HG02852 (cell line): Measurements from ENCODE around the gene NPHS2.

Source experiments
- ATAC-seq: cut with Tn5 transposase; IDR thresholded peaks from one replicate; pipeline ENCODE4 v1.9.1; 2021; ENCODE audit warnings: mild to moderate bottlenecking, moderate library complexity; ENCODE audit not compliant: unreplicated experiment

NPHS2 gene

DNA sequence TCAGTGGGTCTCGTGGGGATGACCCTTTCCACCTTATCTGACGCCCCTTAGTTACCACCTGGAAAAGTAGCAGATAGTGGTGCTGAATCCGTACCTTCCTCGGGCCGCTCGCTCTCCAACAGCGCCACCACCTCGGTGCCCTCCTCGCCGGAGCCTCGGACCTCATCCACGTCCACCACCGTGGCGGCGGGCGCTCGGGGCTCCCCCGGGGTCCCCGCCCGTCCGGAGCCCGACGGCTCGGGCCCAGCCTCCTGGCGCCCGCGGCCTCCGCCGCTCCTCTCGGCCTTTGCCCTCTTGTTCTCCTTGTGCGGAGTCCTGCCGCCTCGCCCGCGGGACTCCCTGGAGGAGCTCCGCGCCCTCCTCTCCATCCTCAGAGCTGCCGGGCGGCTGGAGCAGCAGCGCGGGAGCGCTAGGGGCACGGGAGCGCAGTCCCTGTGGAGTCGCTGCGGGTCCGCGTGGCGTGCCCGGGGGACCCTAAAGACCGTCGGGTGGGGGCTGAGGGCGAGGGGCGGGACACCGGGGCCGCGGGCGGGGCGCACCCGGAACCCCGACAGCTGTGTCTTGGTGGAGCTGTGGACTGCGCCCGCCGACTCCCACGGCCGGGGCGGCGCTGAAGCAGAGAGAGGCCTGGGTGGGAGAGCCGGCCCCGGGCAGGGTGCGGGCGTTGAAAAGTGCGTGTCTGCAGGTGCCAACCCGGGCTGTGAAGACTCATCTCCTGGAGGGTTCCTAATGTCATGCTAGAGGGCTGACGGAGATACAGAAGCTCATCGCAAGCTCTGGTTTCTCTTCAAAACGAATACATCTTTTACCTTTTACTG is at the start of gene NPHS2:
TSS of gene NPHS2 (minus strand) at position 452 of the 818 bp plus-strand sequence. CDS start at position 368, 84 bp downstream.
- no peak for ATAC-seq

DNA sequence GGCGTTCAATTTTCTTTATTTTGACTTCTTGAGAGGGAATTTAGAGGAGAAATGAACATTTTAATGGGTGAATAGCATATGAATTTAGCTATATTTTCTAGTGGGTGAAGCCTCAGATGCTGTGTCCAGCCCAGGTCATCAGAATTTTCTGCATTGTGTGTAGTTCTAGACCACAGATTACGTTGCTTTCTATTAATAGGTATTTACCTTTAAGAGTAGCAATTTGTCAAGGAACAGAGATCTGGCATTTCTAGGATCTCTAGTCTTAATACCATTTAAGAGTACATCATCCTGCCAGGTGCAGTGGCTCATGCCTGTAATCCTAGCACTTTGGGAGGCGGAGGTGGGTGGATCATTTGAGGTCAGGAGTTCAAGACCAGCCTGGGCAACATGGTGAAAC is 36.6 kb upstream of the NPHS2 start:
- no peak for ATAC-seq

DNA sequence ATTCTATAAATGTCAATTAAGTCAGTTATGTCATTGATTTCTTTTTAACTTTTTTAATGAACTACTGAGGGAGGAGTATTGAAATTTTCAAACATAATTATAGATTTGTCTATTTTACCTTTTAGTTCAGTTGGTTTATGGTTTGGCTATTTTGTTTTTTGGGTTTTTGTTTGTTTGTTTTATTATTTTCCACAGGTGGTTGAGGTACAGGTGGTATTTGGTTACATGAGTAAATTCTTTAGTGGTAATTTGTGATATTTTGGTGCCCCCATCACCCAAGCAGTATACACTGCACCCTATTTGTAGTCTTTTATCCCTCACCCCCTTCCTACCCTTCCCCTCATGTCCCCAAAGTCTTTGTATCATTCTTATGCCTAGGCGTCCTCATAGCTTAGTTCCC is 25.3 kb upstream of the NPHS2 start:
- ATAC-seq: no peak

DNA sequence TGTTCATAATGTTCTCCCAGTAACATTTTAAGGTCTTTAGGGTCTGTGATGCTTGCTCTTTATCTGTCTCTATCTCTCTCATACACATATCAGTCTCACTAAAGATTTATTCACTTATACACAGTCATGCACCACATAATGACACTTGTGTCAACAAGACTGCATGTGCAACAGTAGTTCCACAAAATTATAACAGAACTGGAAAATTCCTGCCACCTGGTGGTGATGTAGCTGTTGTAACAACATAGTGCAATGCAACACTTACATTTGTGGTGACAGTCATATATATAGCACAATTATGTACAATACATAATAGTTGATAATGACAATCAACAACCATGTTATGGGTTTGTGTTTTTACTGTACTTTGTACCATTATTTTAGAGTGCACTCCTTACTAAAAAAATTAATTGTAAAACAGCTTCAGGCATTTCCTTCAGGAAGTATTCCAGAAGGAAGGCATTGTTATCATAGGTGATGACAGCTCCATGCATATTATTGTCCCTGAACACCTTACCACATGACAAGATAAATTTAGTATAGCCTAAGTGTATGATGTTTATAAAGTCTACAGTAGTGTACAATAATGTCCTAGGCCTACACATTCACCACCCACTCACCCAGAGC is 24.0 kb upstream of the NPHS2 start:
- ATAC-seq: no peak

DNA sequence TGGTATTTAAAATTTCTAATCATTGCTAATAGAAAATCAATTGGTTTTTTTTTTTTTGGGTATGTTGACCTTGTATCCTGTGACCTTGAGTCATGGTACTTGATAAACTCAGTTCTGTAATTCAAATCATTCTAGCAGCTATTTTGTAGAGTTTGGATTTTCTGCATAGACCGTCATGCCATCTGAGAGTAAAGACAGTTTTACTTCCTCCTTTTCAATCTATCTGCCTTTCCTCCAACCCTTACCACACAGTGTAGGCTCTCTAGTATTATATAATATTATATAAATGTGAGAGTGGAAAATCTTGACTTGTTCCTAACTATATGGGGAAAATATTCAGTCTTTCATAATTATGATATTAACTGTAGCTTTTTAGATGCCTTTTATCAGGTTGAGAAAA is 22.9 kb upstream of the NPHS2 start:
- ATAC-seq: no peak

DNA sequence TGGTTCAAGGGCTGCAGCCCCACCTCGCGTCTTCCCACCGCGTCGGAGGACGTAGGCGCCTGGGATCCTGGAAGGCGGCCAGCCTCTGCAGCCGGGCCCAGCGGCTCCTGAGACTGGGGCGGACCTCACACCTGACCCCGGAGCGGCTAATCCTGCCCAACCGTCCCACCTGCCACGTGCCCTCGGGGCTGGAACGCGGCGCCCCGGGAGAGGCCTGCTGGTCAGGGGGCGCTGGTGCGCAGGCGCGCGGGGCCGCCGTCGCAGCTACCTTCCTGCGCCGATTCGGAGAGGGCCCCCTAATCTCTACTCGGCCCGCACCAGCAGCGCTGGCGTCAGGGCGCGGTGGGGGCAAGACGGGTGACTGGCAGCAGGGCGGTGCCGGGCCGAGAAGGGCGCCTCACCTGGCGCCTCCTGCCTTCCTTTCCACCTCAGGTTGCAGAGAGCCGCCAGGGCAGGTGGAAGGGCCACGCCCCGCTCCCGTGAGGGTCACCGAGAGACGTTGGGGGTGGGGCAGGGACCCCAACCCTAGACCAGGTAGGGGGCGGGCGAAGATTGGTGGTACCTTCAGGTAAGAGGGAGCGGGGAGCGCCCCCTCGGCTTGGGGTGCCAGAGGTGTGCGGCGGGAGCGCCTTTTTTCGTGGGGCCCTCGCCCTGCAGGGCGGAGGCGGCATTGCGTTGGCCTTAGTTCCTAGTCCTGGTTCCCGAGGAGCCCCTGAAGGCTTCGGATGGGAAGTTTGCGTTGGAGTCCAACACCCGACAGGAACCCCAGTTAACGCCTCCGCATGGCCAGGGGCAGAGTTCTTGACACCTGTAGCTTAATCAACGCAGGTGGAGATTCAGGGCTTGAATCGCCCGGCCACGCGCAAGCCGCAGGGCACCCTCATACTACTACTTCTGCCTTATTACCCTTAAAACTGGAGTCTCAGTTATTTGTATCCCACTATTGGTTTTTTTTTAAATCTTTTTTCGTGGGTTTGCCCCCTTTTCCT is 16.1 kb upstream of the NPHS2 start, which contains the start of gene TDRD5:
TSS of gene TDRD5 (plus strand) at position 241 of the 989 bp plus-strand sequence. CDS start 784 bp downstream, outside the sequence.
- ATAC-seq: no peak

DNA sequence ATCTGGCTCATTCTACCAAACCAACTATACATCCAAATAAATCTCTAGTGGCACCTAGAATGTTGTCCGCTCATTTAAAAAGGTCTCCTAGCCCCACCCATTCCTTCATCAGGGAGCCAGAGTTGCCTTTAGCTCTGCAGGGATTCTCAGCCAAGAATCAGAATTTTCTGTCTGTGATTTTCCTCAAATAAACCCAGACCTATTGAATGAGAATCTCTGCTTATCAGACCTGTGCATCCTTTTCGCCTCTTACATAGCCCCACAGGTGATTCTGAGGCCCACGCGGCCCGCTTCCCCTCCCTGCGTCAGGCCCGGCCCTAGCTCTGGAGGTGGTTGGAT is 15.5 kb upstream of the NPHS2 start:
- ATAC-seq: no peak

DNA sequence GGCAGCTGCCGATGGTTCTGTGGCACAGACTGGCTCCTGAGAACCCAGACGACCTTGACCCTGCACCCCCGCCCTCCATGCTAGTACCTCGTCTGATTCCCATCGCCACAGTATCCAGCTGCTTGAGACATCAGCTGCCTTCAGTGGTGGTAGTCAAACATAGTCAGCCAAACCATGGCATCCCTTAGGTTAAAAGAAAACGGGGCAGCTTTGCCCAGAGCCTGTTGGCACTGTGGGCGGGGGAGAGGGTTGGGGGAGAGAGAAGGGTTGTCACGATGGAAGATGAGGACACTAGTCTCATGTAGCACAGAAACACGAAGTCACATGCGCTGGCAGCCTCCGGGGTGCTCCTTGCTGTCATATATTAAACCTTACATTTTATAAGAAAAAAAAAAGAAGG is 14.9 kb upstream of the NPHS2 start:
- ATAC-seq: no peak

DNA sequence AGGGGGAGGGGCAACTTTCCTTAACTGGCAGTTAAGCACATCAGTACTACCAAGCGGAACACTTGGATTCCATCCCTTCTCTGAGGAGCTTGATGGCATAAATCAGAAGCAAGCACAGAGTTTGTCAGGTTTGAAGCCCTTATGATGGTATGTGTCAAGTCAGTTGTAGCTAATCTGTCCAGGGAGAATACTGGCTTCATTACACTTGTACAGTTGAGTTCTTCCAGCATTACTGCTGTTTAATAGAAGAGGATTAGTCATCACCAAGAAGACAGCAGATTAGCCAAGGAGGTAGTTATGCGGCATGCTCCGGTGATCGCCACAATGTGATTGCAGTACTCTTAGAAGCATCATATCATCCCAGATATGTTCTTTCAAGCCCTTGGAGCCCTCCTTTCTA is 13.8 kb upstream of the NPHS2 start:
- ATAC-seq: no peak

DNA sequence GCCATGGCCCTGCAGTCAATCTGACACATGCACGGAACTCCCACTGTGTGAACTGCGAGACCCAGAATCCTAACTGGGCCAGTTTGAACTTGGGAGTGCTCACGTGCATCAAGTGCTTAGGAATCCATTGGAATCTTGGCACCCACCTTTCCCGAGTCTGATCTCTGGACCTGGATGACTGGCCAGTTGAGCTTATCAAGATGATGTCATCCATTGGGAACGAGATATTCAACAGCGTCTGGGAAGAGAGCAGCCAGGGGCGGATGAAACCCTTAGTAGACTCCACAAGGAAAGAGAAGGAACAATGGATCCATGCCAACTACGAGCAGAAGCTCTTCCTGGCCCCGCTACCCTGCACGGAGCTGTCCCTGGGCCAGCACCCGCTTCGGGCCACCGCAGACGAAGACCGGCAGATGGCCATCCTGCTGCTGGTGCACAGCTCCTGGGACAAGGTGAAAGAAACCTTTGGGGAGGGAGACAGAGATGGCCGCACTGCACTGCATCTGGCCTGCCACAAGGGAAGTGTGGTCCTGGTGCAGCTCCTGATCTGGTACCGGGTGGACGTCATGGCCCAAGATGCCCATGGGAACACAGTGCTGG is 12.8 kb upstream of the NPHS2 start:
- ATAC-seq: no peak

DNA sequence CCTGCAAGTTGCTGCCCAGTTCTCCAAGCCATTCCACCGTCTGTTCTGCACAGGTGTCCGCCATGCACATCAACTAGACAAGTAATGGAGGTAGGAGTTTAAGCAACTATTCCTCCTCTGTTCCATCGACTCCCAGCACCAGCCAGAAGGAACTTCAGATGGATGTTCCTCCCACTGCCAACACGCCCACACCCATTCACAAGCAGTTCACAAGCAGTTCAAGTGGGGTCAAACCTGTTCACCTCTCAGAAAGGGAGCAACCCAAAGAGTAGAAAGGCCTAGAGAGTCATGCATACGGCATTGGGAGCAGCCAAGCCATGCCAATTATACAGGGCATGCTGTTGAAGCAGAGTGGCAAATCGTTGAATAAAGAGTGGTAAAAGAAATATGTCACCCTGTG is 11.6 kb upstream of the NPHS2 start:
- no peak for ATAC-seq

DNA sequence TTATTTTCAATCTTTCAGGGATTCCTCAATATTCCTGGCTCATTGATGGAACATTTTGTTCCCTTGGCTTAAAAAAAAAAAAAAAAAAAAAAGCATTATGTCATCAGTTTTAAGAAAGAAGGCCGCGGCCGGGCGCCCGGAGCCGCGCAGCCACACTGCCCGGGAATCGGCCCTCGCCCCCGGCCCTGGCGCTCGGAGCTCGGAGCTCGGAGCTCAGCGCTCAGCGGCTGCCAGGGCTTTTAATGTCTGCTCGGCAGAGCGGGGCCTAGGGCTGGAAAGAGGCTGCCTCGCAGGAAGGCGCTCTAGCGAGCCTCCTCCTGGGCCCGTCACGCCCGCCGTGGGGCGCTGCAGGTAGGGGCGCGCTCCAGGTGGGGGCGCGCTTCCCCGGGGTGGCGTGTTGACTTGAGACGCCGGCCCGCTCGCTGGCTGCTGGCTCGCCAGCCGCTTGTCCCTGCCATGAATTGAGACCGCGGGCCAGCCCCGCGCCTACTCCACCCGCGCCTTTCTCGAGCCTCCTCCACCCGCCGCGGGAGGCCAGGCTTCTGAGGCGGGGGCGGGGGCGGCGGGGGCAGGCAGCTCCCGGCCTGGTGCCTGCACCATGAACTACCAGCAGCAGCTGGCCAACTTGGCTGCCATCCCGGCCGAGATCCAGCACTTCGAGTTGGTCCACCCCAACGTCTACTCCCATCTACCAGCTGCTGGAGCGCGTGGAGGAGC is 10.5 kb upstream of the NPHS2 start:
- no peak for ATAC-seq

DNA sequence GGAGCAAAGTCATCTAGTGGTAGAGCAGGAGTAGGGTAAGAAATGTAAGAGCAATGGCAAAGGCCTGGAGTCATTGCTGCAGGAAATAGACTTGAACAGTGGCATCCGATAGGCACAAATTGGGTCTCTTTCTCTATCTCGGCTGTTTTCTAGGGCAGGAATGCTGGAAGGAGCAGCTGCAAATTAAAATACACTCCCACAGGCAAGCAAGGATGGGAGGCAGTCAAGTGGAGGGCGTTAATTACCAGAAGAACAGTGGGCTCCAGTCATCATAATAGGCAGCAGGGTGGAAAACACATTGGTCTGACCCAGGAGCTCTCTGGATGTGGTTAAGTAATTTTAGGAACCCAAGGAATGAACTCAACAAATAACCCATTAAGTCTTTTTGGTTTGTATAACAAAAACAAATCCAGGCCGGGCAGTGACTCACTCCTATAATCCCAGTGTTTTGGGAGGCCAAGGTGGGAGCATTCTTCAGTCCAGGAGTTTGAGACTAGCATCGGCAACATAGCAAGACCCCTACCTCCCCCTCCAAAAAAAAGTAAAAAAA is 8.1 kb upstream of the NPHS2 start:
- ATAC-seq: no peak

DNA sequence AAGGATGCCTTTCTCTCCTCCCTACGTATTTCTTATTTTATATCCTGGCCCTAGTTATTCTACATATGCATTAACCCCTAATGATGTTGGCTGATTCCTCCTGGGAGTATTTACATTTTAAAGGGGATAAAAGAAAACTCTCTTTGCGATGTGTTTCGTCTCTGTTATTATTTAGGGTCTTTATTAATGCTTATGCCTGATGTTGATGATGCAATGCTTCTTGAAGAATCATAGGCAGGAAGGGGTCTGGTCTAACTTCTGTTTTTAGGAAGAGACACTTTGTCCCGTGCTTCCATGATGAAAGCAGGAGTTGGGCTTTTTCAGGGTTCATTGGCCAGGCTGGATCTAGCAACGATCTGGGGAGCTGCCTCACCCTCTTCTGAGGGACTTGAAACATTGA is 761 bp upstream of the NPHS2 start:
- ATAC-seq: no peak

DNA sequence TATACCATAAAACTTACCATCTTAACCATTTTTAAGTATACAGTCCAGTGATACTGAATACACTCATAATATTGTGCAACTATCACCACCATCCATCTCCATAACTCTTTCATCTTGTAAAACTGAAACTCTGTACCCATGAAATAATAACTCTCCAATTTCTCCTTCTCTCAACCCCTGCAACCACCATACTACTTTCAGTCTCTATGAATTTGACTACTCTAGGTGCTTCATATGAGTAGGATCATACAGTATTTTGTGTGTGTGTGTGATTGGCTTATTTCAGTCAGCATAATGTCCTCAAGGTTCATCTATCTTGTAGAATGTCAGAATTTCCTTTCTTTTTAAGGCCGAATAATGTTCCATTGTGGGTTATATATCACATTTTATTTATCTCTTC is 17.7 kb downstream of the NPHS2 start:
- no peak for ATAC-seq

DNA sequence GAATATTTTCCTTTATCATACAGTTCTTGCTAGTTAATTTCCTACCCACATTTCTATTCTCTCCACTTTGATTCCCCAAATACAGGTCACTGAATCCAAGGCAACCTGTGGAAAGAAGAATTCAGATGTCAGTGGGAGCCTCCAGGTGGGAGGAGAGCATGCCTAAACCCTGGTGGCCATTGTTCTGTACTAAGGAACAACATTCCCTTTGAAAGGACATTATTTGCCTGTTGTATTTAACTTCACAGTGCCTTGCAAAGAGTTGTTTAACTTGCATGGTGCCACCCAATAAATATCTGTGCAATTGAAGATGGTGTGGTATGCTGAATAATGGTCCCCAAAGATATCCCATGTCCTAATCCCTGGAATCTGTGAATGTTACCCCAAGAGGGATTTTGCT is 21.3 kb downstream of the NPHS2 start:
- ATAC-seq: no peak

DNA sequence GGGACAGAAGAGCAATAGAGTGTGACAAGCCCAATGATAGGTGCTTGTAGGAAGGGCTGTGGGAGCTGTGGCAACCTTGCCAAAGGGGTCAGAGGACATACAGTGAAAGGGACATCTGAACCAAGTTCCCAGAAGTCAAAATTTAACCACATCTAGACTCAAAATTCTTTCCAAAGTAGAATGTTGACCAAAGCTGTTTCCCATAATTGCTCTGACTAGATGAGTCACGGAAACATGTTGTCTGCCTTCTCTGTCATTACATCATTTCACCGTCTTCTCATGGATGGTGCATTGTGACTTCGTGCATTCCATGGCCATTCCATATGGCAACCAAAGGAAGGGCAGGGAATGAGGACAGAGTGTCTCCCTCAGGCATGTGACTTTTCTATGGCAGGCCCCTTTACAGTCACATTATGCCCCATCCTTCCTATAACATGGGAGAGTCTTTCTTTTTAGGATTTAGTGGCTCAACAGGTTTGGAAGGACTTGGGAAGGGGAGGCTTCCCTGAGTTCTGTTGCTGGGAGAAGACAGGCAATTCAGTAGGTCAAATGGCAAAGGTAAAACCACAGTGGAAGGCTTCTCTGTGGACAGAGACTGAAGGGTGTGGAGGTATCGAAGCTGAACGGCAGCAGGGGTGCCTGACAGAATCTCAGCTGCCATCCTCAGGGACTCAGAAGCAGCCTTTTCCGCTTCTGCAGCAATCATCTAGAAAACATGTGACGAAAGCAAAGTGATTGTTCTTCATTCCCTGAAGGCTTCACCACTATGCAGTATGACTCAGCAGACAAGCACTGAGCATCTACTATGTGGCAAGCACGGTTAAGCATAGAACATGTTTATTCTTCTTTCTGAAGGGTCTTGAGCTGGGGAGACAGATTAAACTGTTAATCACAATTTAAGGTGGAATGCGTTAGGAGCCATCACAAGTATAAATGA is 24.7 kb downstream of the NPHS2 start:
- peak; percentile 87 for ATAC-seq

DNA sequence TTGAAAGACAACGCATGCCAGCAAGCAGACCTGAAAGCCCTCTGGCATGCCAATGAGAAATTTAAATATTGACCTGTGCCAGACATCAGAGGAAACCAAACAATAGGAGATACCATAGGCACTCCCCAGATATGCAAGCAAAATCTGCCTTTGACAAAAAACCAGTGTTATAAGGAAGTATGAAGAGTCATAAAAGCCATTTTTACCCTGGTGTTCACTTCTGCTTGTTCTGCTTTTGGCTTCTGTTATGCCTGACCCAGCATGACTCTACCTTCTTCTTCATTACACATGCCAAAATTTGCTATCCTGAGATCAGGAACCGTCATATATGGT is 26.4 kb downstream of the NPHS2 start:
- no peak for ATAC-seq
